K562 (cell line): ENCODE data around the gene EDEM2. TPM values are rescaled to one million over a fixed set of nuclear protein-coding genes. Genes with fewer than 3 reads are reported as not detected.
A peak's percentile ranks its signal among the peaks of the same experiment; 100 is the strongest.

Source experiments
- ATF2 ChIP-seq: sonication (generic); formaldehyde crosslinking; IDR thresholded peaks from 2 replicates; pipeline ENCODE4 v1.8.1; 2022; ENCODE audit warnings: missing genetic modification reagents
- ATF3 ChIP-seq, 2 experiments: fragments of 450-650 bp in 1 of 2; sonication (generic) in 1 of 2; formaldehyde crosslinking in 1 of 2; IDR thresholded peaks in 1 of 2; conservative IDR thresholded peaks in 1 of 2; 2 replicates each; pipeline versions ENCODE4 v1.6.1 to v1.8.1; 2016 to 2023; ENCODE audit warnings: mild to moderate bottlenecking in 2 of 2, moderate library complexity in 2 of 2, inconsistent platforms in 1 of 2, missing genetic modification reagents in 1 of 2
- BRD9 ChIP-seq: fragments of 450-650 bp; IDR thresholded peaks from 2 replicates; pipeline ENCODE4 v1.6.1; 2018; ENCODE audit warnings: low read depth; ENCODE audit not compliant: partially characterized antibody
- E2F5 ChIP-seq: sonication (generic); formaldehyde crosslinking; IDR thresholded peaks from 2 replicates; pipeline ENCODE4 v1.8.0; 2022; ENCODE audit warnings: mild to moderate bottlenecking, missing genetic modification reagents
- E2F6 ChIP-seq, 2 experiments: IDR thresholded peaks; 2 replicates each; pipeline ENCODE4 v1.6.1; 2011; ENCODE audit warnings: borderline replicate concordance in 1 of 2, control low read depth in 1 of 2, low read depth in 1 of 2, low read length in 1 of 2, mild to moderate bottlenecking in 1 of 2, mixed read lengths in 1 of 2, moderate library complexity in 1 of 2; ENCODE audit not compliant: insufficient read depth in 1 of 2, insufficient read length in 1 of 2, poor library complexity in 1 of 2, severe bottlenecking in 1 of 2; ENCODE audit errors: extremely low read depth in 1 of 2
- ESRRA ChIP-seq: fragments of 450-650 bp; IDR thresholded peaks from 2 replicates; pipeline ENCODE4 v1.6.1; 2014; ENCODE audit warnings: low read depth, mild to moderate bottlenecking, moderate library complexity, borderline replicate concordance
- JUN ChIP-seq, 2 experiments: sonication (generic) in 1 of 2; formaldehyde crosslinking in 1 of 2; IDR thresholded peaks; 2 replicates each; pipeline versions ENCODE4 v1.6.1 to v1.8.0; 2012 to 2022; ENCODE audit warnings: borderline replicate concordance in 2 of 2, mild to moderate bottlenecking in 2 of 2, improper control_type of control experiment in 1 of 2, low read depth in 1 of 2, low read length in 1 of 2, missing genetic modification reagents in 1 of 2
- KLF6 ChIP-seq: fragments of 250-450 bp; sonication (Bioruptor Pico); IDR thresholded peaks from 2 replicates; pipeline ENCODE4 v1.4.0; 2020; ENCODE audit warnings: mild to moderate bottlenecking, moderate library complexity, borderline replicate concordance
- NFE2L1 ChIP-seq: fragments of 450-650 bp; IDR thresholded peaks from 2 replicates; pipeline ENCODE4 v1.6.1; 2016; ENCODE audit warnings: missing genetic modification characterization, low read depth, mild to moderate bottlenecking, missing compliant biosample characterization, moderate library complexity, borderline replicate concordance
- RBM25 ChIP-seq: fragments of 200-400 bp; formaldehyde crosslinking; IDR thresholded peaks from 2 replicates; pipeline ENCODE4 v1.6.1; 2018; ENCODE audit warnings: low read length, low read depth, moderate library complexity; ENCODE audit not compliant: severe bottlenecking
- SRSF3 ChIP-seq: fragments of 200-400 bp; formaldehyde crosslinking; IDR thresholded peaks from 2 replicates; pipeline ENCODE4 v1.6.1; 2016; ENCODE audit warnings: mild to moderate bottlenecking, low read length, moderate library complexity; ENCODE audit not compliant: insufficient read depth
- ZNF12 ChIP-seq: sonication (generic); formaldehyde crosslinking; IDR thresholded peaks from 2 replicates; pipeline ENCODE4 v1.4.0; 2020; ENCODE audit warnings: mild to moderate bottlenecking, missing genetic modification reagents
- ZNF592 ChIP-seq: fragments of 450-650 bp; IDR thresholded peaks from 2 replicates; pipeline ENCODE4 v1.6.1; 2017; ENCODE audit warnings: antibody characterized with exemption, mild to moderate bottlenecking
- polyA plus RNA-seq, 8 experiments: library from polyadenylated mRNA; depleted of rRNA in 4 of 8; stranded (reverse) in 5 of 8; unstranded in 3 of 8; fragments of >200 nt; fragmentation: Nextera tagmentation in 2 of 8; fragmentation: Illumina TruSeq in 1 of 8; extraction: Ambion mirVana in 2 of 8; extraction: Trizol in 1 of 8; gene quantifications; 2 replicates each; pipeline versions ENCODE4 v1.2.1 to v1.2.3, GENCODE V29; 2011 to 2014; ENCODE audit warnings: inconsistent platforms in 1 of 8, missing spikeins in 1 of 8
- total RNA-seq, 7 experiments: library from RNA; depleted of rRNA in 6 of 7; stranded (reverse); fragments of >200 nt in 6 of 7; fragmentation: Illumina TruSeq in 2 of 7; extraction: Trizol in 2 of 7; gene quantifications; 2 replicates each; pipeline versions ENCODE4 v1.2.1 to v1.2.3, GENCODE V29; 2011 to 2021; ENCODE audit warnings: low replicate concordance in 1 of 7

Gene EDEM2
- total and polyA plus RNA-seq, 9 of the 15 experiments (the other 6 are each of a cell fraction or from before 2014, with no cell fraction given), result 6.9 to 11.0 (median 9.7) TPM

- TF ChIP-seq ATF2 (CRISPR knock-in tag) (no peak), ATF3 (IDR thresholded peaks at IDR 0.05) (peak; percentile 75; the same call in 1 of the 2 replicates), ATF3 (CRISPR knock-in tag; conservative IDR thresholded peaks at IDR 0.05) (no peak), ESRRA (peak; percentile 46; the same call in 1 of the 2 replicates), KLF6 (no peak), E2F6 (IDR thresholded peaks at IDR 0.05; ENCODE audit: borderline replicate concordance in 1 of 2, extremely low read depth in 1 of 2, insufficient read depth in 1 of 2, insufficient read length in 1 of 2, low read depth in 1 of 2, low read length in 1 of 2, poor library complexity in 1 of 2, severe bottlenecking in 1 of 2) (no peak), SRSF3 (no peak), ZNF12 (CRISPR knock-in tag) (no peak), RBM25 (peak; percentile 68), BRD9 (no peak), JUN (IDR thresholded peaks at IDR 0.05; ENCODE audit: borderline replicate concordance, low read depth, low read length) (no peak), JUN (CRISPR knock-in tag; IDR thresholded peaks at IDR 0.05; ENCODE audit: borderline replicate concordance) (no peak), E2F5 (CRISPR knock-in tag) (no peak), ZNF592 (peak; percentile 37; the same call in 1 of the 2 replicates), NFE2L1 (tag) (no peak)
Observed at GRCh38 chr20:35085477-35086225, 61.5 kb downstream of the EDEM2 start (continued).
